H1 (cell line): Measurements from ENCODE around the gene BMERB1.

Source experiments
- ATF2 ChIP-seq: IDR thresholded peaks from 2 replicates; pipeline ENCODE4 v1.6.1; 2012; ENCODE audit warnings: low read length, inconsistent platforms
- CHD2 ChIP-seq: IDR thresholded peaks from 2 replicates; pipeline ENCODE4 v1.6.1; 2012; ENCODE audit warnings: low read length, improper control_type of control experiment
- CTCF ChIP-seq, 3 experiments: IDR thresholded peaks; 1 replicate in 2 of 3; 2 replicates in 1 of 3; pipeline versions ENCODE4 v1.5.1 to v1.6.1; 2011; ENCODE audit warnings: low read length in 3 of 3, mild to moderate bottlenecking in 3 of 3, inconsistent platforms in 2 of 3, low read depth in 1 of 3, moderate library complexity in 1 of 3; ENCODE audit not compliant: insufficient read depth in 1 of 3; ENCODE audit errors: control extremely low read depth in 1 of 3
- EP300 ChIP-seq, 2 experiments: IDR thresholded peaks; 1 replicate in 1 of 2; 2 replicates in 1 of 2; pipeline ENCODE4 v1.6.1; 2011 to 2012; ENCODE audit warnings: low read depth in 2 of 2, low read length in 2 of 2, mild to moderate bottlenecking in 2 of 2, borderline replicate concordance in 1 of 2, inconsistent platforms in 1 of 2, moderate library complexity in 1 of 2
- EZH2 ChIP-seq: fragments of 200-600 bp; sonication (generic); IDR thresholded peaks from 2 replicates; pipeline ENCODE4 v1.7.1; 2012; ENCODE audit warnings: low read depth, mild to moderate bottlenecking, moderate library complexity, low read length, inconsistent platforms; ENCODE audit not compliant: severe bottlenecking
- FOSL1 ChIP-seq: IDR thresholded peaks from 2 replicates; pipeline ENCODE4 v1.6.1; 2011; ENCODE audit warnings: mild to moderate bottlenecking, low read depth, low read length, moderate library complexity; ENCODE audit not compliant: insufficient read depth
- MAX ChIP-seq: IDR thresholded peaks from 2 replicates; pipeline ENCODE4 v1.6.1; 2012; ENCODE audit warnings: inconsistent platforms
- POLR2AphosphoS5 ChIP-seq: IDR thresholded peaks from 2 replicates; pipeline ENCODE4 v1.6.1; 2011; ENCODE audit warnings: low read depth, low read length
- SIRT6 ChIP-seq: IDR thresholded peaks from one replicate; pipeline ENCODE4 v1.7.1; 2012; ENCODE audit warnings: low read length, inconsistent platforms
- SP2 ChIP-seq: IDR thresholded peaks from 2 replicates; pipeline ENCODE4 v1.6.1; 2012; ENCODE audit warnings: mild to moderate bottlenecking, low read length, inconsistent platforms
- USF2 ChIP-seq: IDR thresholded peaks from 2 replicates; pipeline ENCODE4 v1.6.1; 2011; ENCODE audit warnings: low read length, improper control_type of control experiment
- YY1 ChIP-seq: IDR thresholded peaks from 2 replicates; pipeline ENCODE4 v1.6.1; 2011; ENCODE audit warnings: low read depth, mild to moderate bottlenecking, low read length
- ZNF274 ChIP-seq: IDR thresholded peaks from 2 replicates; pipeline ENCODE4 v1.7.0; 2012; ENCODE audit warnings: low read length, borderline replicate concordance; ENCODE audit errors: extremely low read depth

- TF ChIP-seq YY1 (no peak), MAX (no peak), EZH2 (no peak), CTCF (IDR thresholded peaks at IDR 0.05; ENCODE audit: control extremely low read depth in 1 of 3, insufficient read depth in 1 of 3, low read depth in 1 of 3, low read length in 3 of 3) (no peak), CHD2 (no peak), FOSL1 (no peak), USF2 (no peak), SP2 (no peak), SIRT6 (no peak), ATF2 (no peak), POLR2AphosphoS5 (no peak), ZNF274 (no peak), EP300 (IDR thresholded peaks at IDR 0.05; ENCODE audit: borderline replicate concordance in 1 of 2, low read depth in 2 of 2, low read length in 2 of 2) (no peak)
These were observed 50.3 kb downstream of the BMERB1 start for GRCh38 chr16:15484662-15485061.
